PC-3 (cell line): ENCODE measurements around the gene LITAF. TPM values are rescaled to one million over a fixed set of nuclear protein-coding genes. Genes with fewer than 3 reads are reported as not detected.
"Not testable (repeated sequence)": the region's sequence is repeated elsewhere in the genome, so short reads cannot be mapped to it uniquely, and the experiment has no call there.

Experiments used
- ATAC-seq: fragments of 200-7000 bp; cut with Tn5 transposase; 2 replicates; pipeline ENCODE4 v1.9.1; 2020; ENCODE audit warnings: mild to moderate bottlenecking, moderate library complexity
- BruUV-seq: library from RNA; stranded (reverse); fragments of 400-500 nt; replicated peaks from 2 replicates; lab custom pipeline; 2021; lab: Mats Ljungman, UMichigan
- CTCF ChIA-PET: fragments of 300-600 bp; sonication (Branson Sonifier 250); formaldehyde crosslinking; loops from one replicate; lab custom pipeline; 2022; ENCODE audit warnings: antibody characterized with exemption; lab: Charles Lee
- POLR2A ChIA-PET: fragments of 300-600 bp; sonication (Branson Sonifier 250); formaldehyde crosslinking; loops from one replicate; lab custom pipeline; 2022; ENCODE audit warnings: antibody characterized with exemption; ENCODE audit not compliant: unreplicated experiment; lab: Charles Lee
- DNase-seq: peaks from one replicate; pipeline ENCODE4 v3.0.0-alpha.2; 2015
- H2AFZ ChIP-seq: fragments of 300-600 bp; sonication (generic); 2 replicates; pipeline ENCODE4 v1.6.0; 2016; ENCODE audit warnings: antibody characterized with exemption, low read length
- H3F3A ChIP-seq: fragments of 300-600 bp; sonication (generic); one replicate; pipeline ENCODE4 v1.6.0; 2017; ENCODE audit warnings: antibody characterized with exemption, low read length, control low read depth, mild to moderate bottlenecking; ENCODE audit not compliant: unreplicated experiment
- H3K27ac ChIP-seq: fragments of 300-600 bp; sonication (generic); 2 replicates; pipeline ENCODE4 v1.5.1; 2016; ENCODE audit warnings: mild to moderate bottlenecking, low read length
- H3K27me3 ChIP-seq: fragments of 300-600 bp; sonication (generic); 2 replicates; pipeline ENCODE4 v1.6.1; 2016; ENCODE audit warnings: low read length, mixed read lengths
- H3K36me3 ChIP-seq: fragments of 300-600 bp; sonication (generic); 2 replicates; pipeline ENCODE4 v1.6.1; 2016; ENCODE audit warnings: low read depth, mixed run types, low read length, mixed read lengths
- H3K4me1 ChIP-seq: fragments of 300-600 bp; sonication (generic); 2 replicates; pipeline ENCODE4 v1.5.1; 2016; ENCODE audit warnings: low read length; ENCODE audit not compliant: insufficient read depth
- H3K4me2 ChIP-seq: fragments of 300-600 bp; sonication (generic); 2 replicates; pipeline ENCODE4 v1.6.0; 2016; ENCODE audit warnings: low read length
- H3K4me3 ChIP-seq: fragments of 300-600 bp; sonication (generic); 2 replicates; pipeline ENCODE4 v1.5.1; 2016; ENCODE audit warnings: mild to moderate bottlenecking, low read length, mixed read lengths
- H3K79me2 ChIP-seq: fragments of 300-600 bp; sonication (generic); 2 replicates; pipeline ENCODE4 v1.6.1; 2017; ENCODE audit warnings: low read length, mixed read lengths
- H3K9ac ChIP-seq: fragments of 300-600 bp; sonication (generic); 2 replicates; pipeline ENCODE4 v1.6.0; 2016; ENCODE audit warnings: mild to moderate bottlenecking, low read length
- H3K9me2 ChIP-seq: fragments of 300-600 bp; sonication (generic); replicated peaks from 2 replicates; pipeline ENCODE4 v1.6.1; 2016; ENCODE audit warnings: mixed run types, low read length, mixed read lengths
- H3K9me3 ChIP-seq: fragments of 300-600 bp; sonication (generic); 2 replicates; pipeline ENCODE4 v1.6.1; 2016; ENCODE audit warnings: low read length, mixed read lengths
- H4K20me1 ChIP-seq: fragments of 300-600 bp; sonication (generic); 2 replicates; pipeline ENCODE4 v1.6.1; 2016; ENCODE audit warnings: low read length, mixed read lengths
- CTCF ChIP-seq: fragments of 300-600 bp; sonication (generic); conservative IDR thresholded peaks from 2 replicates; pipeline ENCODE4 v1.5.1; 2017; ENCODE audit warnings: antibody characterized with exemption, low read depth, mild to moderate bottlenecking, low read length
- EZH2 ChIP-seq: fragments of 300-600 bp; sonication (generic); IDR thresholded peaks from one replicate; pipeline ENCODE4 v1.6.1; 2017; ENCODE audit warnings: antibody characterized with exemption, mild to moderate bottlenecking, low read length; ENCODE audit not compliant: unreplicated experiment
- EZH2phosphoT487 ChIP-seq: fragments of 300-600 bp; sonication (generic); IDR thresholded peaks from 2 replicates; pipeline ENCODE4 v1.6.1; 2018; ENCODE audit warnings: mild to moderate bottlenecking, antibody characterized with exemption, low read length, borderline replicate concordance
- intact Hi-C: fragments of 100-400 bp; cut with micrococcal nuclease; formaldehyde crosslinking; loops from 2 replicates; pipeline ENCODE4 v1.9.0; 2023
- total RNA-seq: library from RNA; depleted of rRNA; stranded (reverse); fragments of >200 nt; gene quantifications from 2 replicates; pipeline ENCODE4 v1.2.3, GENCODE V29; 2014

Gene LITAF
- total RNA-seq, 1 experiment from 2014 or later, result 13.1 TPM

GRCh38 chr16:11507991-11508390 is 78.7 kb downstream of the LITAF start:
- BruUV-seq, result no TSS peak
- no peak overlapping the region for H2AFZ ChIP-seq
- H3K27me3 ChIP-seq, result no peaks in the 10 kb centered on the region
- intact Hi-C loops, result no loop called here
- POLR2A ChIA-PET, result no interaction called here
- TF ChIP-seq CTCF (no peak), EZH2phosphoT487 (no peak), EZH2 (no peak)
- no peak overlapping the region for H3K9ac ChIP-seq
- H3K4me2 ChIP-seq, result no peak overlapping the region
- DNase-seq, result no peak
- H3K4me3 ChIP-seq, result no peak overlapping the region
- H3K27ac ChIP-seq, result no peak overlapping the region
- H3F3A ChIP-seq, result no peaks in the 10 kb centered on the region
- H3K9me2 ChIP-seq, result no peaks in the 10 kb centered on the region
- CTCF ChIA-PET, result no interaction called here
- H4K20me1 ChIP-seq, result no peaks in the 10 kb centered on the region
- no peaks in the 10 kb centered on the region for H3K79me2 ChIP-seq
- peaks cover 3% of the 10 kb centered on the region; the same call in 1 of the 2 replicates for H3K4me1 ChIP-seq
- H3K36me3 ChIP-seq, result no peaks in the 10 kb centered on the region
- no peak for ATAC-seq
- no peaks in the 10 kb centered on the region for H3K9me3 ChIP-seq

- no peaks in the 10 kb centered on the region for H3K79me2 ChIP-seq
- no peaks in the 10 kb centered on the region for H3K9me2 ChIP-seq
- H3K27me3 ChIP-seq, result no peaks in the 10 kb centered on the region
- no peak for TF ChIP-seq EZH2
- TF ChIP-seq EZH2phosphoT487, result no peak
- no peak for TF ChIP-seq CTCF
- ChIA-PET POLR2A (no interaction called here), CTCF (no interaction called here)
- H3K9ac ChIP-seq, result no peak overlapping the region
- no TSS peak for BruUV-seq
- H3K36me3 ChIP-seq, result no peaks in the 10 kb centered on the region
- H4K20me1 ChIP-seq, result no peaks in the 10 kb centered on the region
- DNase-seq, result no peak
- no peaks in the 10 kb centered on the region for H3K9me3 ChIP-seq
- H2AFZ ChIP-seq, result no peak overlapping the region
- no peaks in the 10 kb centered on the region for H3F3A ChIP-seq
- peaks cover 3% of the 10 kb centered on the region; the same call in 1 of the 2 replicates for H3K4me1 ChIP-seq
- no peak overlapping the region for H3K4me3 ChIP-seq
- H3K4me2 ChIP-seq, result no peak overlapping the region
- no peak overlapping the region for H3K27ac ChIP-seq
- intact Hi-C loops, result no loop called here
- no peak for ATAC-seq
Measured at GRCh38 chr16:11507350-11507749, 79.4 kb downstream of the LITAF start.

DNA sequence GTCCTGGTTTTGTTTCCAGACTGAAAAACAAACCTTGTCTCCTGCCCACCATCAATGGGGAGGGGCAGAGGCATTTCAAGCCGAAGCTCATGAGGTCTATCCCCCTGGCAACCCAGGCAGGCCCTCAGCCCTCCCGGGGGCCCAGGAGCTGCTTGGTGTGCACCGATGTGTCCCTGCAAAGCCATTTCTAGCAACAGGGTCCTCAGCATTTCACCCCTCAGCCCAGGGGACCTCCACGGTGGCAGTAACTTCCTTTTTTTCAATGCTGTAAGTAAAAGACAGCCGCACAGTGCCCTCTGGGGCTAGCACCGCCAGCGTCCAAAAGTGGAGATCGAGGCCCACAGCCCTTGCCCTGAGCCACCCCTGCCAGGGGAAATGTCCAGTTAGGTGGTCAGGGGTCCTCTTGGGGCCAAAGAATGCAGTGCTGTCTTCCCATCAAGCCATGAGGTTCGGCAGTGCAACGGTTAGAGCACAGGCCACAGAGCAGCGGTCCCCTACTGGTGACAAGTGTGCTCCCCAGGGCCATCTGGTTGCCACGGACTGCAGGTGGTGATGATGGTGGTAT is 79.9 kb downstream of the LITAF start:
- H3K9me2 ChIP-seq, result no peaks in the 10 kb centered on the region
- ATAC-seq (no peak), DNase-seq (no peak)
- ChIA-PET CTCF (no interaction called here), POLR2A (no interaction called here)
- peaks cover 3% of the 10 kb centered on the region; the same call in 1 of the 2 replicates for H3K4me1 ChIP-seq
- H3K4me2 ChIP-seq, result no peak overlapping the region
- H3K79me2 ChIP-seq, result no peaks in the 10 kb centered on the region
- no peaks in the 10 kb centered on the region for H3K36me3 ChIP-seq
- no peak overlapping the region for H3K27ac ChIP-seq
- no peak overlapping the region for H3K4me3 ChIP-seq
- TF ChIP-seq EZH2 (no peak), CTCF (no peak), EZH2phosphoT487 (no peak)
- no peaks in the 10 kb centered on the region for H4K20me1 ChIP-seq
- no TSS peak for BruUV-seq
- no peaks in the 10 kb centered on the region for H3K27me3 ChIP-seq
- H2AFZ ChIP-seq, result peak overlapping the region; percentile 45; the same call in 1 of the 2 replicates
- H3K9me3 ChIP-seq, result no peaks in the 10 kb centered on the region
- no peak overlapping the region for H3K9ac ChIP-seq
- intact Hi-C loops, result no loop called here
- H3F3A ChIP-seq, result no peaks in the 10 kb centered on the region

DNA sequence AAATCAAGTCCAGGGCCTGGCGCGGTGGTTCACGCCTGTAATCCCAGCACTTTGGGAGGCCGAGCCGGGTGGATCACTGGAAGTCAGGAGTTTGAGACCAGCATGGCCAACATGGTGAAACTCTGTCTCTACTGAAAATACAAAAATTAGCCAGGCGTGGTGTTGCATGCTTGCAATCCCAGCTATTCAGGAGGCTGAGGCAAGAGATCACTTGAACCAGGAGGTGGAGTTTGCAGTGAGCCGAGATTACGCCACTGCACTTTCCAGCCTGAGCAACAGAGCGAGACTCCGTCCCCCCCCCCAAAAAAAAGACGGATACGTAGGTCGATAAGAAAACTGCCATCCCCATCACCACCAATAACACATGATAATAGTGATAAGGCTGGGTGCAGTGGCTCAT is 82.5 kb downstream of the LITAF start:
- H3K36me3 ChIP-seq, H3K9me3 ChIP-seq, H4K20me1 ChIP-seq, H3K9me2 ChIP-seq, CTCF ChIA-PET, H3K4me2 ChIP-seq, ATAC-seq, H3K27me3 ChIP-seq, H3K4me3 ChIP-seq, intact Hi-C loops, POLR2A ChIA-PET, H3K4me1 ChIP-seq, H3K27ac ChIP-seq, H3F3A ChIP-seq, H2AFZ ChIP-seq, H3K79me2 ChIP-seq, BruUV-seq, DNase-seq, H3K9ac ChIP-seq: not testable (repeated sequence)
